GM12873 (cell line): Measurements from ENCODE around the gene PPARD.

Source experiments
- CTCF ChIP-seq: IDR thresholded peaks from 2 replicates; pipeline ENCODE4 v1.5.1; 2012; ENCODE audit warnings: low read depth, mild to moderate bottlenecking, moderate library complexity, low read length, control low read depth; ENCODE audit not compliant: insufficient read depth; ENCODE audit errors: missing control alignments

PPARD gene

GRCh38 chr6:35461270-35461669 is 118.9 kb downstream of the PPARD start:
- no peak for TF ChIP-seq CTCF

- no peak for TF ChIP-seq CTCF
Measured at GRCh38 chr6:35463292-35463691, 120.9 kb downstream of the PPARD start.

DNA sequence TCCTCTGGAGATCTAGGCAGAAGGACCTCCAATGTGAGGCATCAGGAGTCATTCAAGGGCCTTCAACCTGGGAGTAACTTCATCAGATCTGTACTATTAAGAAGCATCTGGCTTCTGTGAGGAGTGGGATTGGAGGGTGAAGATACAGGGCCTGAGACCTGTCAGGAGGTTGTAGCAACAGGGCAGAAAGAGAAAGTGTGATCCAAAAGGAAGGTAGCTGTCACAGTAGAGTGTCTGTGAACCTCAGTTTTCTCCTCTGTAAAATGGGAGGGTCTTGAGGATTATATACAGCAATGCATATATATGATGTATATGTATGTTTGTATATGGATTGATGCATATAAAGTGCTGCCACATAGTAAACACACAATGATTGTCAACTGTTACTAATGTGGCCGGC is 123.3 kb downstream of the PPARD start:
- no peak for TF ChIP-seq CTCF

DNA sequence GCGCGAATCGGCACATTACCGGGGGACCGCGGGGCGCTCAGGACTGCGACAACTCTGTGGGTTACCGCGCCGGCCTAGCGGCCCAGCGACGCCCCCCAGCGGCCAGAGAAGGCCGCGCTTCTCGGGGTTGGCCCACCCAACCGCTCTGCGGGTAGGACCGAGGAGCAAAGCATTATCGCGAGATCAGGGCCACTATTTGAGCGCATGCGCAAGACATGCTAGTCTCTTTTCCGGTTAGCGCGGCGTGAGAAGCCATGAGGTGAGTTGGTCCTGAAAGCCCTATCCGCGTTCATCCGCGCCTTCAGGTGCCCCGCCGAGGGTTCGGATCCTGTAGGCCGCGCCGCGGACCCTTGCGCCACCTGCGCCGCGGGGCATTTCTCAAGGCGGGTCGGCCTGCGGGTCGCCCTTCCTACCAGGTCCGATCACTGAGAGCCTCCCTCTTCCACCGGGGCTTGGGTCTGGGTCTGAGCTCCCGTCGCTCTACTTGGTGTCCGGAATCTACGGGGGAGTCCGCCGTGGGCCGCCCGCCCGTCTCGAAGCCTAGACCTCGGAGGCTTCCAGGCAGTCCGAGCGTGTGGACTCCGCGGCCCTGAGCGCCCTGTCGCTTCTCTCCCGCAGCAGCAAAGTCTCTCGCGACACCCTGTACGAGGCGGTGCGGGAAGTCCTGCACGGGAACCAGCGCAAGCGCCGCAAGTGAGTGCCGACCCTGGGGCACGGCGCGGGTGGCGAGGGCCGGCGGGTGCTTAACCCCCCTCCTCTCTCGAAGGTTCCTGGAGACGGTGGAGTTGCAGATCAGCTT is 126.0 kb downstream of the PPARD start, which contains the start of gene RPL10A:
RPL10A (plus strand) TSS at position 221 of the 799 bp plus-strand sequence; CDS start at position 255, 34 bp downstream.
- TF ChIP-seq CTCF: peak; percentile 99

DNA sequence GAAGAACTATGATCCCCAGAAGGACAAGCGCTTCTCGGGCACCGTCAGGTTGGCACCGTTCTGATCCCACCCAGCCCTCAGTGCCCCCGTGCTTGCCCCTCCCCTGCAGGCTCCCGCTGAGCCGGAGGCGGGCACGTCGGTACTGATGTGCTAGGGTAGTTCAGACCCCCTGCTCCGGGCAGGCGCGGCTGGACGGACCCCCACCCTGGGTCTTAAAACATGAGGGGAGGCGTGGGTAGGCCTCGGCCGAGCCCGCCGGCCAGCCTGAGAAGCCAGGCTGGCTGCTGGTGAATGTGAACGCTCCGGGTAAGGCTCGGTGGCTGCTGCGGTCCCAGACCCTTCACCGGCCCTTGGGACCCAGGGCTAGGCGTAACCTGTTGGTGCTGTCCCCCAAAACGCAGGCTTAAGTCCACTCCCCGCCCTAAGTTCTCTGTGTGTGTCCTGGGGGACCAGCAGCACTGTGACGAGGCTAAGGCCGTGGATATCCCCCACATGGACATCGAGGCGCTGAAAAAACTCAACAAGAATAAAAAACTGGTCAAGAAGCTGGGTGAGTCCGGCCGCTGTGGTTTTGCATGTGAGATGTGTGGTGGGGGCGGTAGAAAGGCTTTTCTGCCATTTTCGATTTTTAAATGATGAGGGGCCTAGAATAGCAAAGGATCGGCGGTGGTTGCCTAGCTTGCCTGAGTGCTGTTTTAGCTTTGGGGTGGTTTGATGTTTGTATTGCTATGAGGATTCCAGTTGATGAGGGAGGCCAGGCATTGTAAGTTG is 126.8 kb downstream of the PPARD start:
- TF ChIP-seq CTCF: no peak

DNA sequence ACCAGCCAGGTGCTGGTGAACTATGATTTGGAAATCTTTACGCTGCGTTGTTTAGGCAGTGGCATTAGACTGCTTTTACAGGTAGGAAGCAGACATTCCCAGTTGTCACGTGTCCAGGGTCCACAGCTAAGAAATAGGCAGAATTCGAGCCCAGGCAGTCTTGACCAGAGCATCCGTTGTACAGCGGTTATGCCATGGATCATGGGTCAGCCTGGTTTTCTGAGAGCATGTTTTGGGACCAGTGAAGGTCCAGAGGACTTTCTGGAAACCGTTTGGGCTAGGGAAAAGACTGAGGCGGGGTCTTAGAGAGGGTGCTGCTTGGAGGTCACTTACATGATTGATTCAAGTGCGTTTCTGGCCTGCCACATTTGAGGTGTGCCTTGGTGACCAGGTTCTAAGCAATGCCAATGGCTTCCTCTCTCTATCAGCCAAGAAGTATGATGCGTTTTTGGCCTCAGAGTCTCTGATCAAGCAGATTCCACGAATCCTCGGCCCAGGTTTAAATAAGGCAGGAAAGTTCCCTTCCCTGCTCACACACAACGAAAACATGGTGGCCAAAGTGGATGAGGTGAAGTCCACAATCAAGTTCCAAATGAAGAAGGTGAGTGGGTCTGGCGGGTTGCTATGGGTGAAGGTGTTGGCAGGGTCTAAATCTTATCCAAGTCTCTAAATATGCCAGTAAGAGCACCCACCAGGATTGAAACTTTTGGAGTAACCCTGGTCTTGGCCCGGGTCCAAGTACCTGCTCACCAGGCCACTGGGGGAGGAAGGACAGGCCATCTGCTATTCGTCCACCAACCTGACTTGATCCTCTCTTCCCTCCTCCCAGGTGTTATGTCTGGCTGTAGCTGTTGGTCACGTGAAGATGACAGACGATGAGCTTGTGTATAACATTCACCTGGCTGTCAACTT is 127.6 kb downstream of the PPARD start:
- TF ChIP-seq CTCF: no peak
